Measurements from ENCODE around the gene SLC25A51. TPM values are rescaled to one million over a fixed set of nuclear protein-coding genes. Genes with fewer than 3 reads are reported as not detected.

Gene SLC25A51
- total RNA-seq, 1 donor, result 82.8 TPM

DNA sequence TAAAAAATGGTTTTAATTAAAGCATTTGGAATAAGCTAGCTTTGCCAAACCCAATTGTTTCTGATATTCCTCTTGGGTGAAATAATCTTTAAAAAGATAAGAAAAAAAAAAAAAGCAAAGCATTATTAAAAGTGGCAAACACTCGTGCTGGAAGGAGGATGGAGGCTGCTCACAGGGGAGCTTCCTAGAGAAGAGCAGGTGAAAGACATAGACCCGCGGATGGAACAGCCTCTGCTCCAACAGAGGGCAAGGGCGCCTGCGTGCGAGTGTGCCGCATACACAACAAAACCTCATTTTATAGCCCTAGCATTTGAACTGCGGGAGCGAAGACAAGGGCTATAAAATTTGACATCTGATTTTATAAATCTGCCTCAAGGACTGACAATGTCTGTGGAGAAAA lies 33.4 kb upstream of the SLC25A51 start:
- TF ChIP-seq, protein P1, sequence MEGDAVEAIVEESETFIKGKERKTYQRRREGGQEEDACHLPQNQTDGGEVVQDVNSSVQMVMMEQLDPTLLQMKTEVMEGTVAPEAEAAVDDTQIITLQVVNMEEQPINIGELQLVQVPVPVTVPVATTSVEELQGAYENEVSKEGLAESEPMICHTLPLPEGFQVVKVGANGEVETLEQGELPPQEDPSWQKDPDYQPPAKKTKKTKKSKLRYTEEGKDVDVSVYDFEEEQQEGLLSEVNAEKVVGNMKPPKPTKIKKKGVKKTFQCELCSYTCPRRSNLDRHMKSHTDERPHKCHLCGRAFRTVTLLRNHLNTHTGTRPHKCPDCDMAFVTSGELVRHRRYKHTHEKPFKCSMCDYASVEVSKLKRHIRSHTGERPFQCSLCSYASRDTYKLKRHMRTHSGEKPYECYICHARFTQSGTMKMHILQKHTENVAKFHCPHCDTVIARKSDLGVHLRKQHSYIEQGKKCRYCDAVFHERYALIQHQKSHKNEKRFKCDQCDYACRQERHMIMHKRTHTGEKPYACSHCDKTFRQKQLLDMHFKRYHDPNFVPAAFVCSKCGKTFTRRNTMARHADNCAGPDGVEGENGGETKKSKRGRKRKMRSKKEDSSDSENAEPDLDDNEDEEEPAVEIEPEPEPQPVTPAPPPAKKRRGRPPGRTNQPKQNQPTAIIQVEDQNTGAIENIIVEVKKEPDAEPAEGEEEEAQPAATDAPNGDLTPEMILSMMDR (IDR thresholded peaks at IDR 0.05; ENCODE audit: insufficient read depth, low read length), result no peak
- DNase-seq (ENCODE audit: low read depth), result no peak
- H3K4me3 ChIP-seq (ENCODE audit: low read depth, low read length), result no peak overlapping the region

DNA sequence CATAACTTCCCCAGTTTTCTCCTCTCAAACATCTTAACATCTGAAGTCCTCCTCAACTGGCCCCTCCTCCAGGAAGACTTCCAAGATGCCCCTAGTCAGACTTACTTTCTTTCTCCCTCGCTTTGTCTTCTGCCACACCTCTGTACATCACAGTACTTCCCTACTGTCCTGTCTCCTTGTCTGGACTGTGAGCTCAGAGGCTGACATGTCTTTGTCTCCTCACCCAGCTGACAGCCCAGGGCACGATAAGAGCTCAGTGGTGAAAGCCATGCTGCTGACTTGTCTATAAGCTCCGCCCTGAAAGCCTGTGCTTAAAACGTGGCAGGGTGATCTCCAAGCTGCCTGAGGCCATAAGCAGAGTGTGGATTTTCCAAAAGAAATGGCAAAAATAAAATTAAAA lies 33.0 kb upstream of the SLC25A51 start:
- TF ChIP-seq, protein P1 (IDR thresholded peaks at IDR 0.05; ENCODE audit: insufficient read depth, low read length), result no peak
- H3K4me3 ChIP-seq (ENCODE audit: low read depth, low read length), result no peak overlapping the region
- peak; percentile 76 for DNase-seq (ENCODE audit: low read depth)

DNA sequence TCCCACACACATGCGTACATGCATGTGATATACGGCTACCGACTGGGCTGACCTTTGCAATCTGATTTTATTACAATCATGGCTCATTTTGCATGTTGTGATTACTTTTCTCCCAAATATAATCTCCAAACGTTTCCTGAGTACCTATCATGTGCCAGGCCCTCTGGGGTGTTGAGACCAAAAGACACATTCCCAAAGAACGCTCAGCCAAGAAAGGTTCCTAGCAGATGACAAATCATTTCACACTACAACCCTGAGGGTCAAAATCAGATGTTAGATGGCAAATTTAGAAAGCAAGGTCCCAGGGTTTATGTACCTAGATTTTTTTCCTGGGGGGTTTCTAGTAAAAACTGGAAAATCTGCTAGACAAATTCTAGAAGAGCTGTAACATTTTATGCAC lies 32.4 kb upstream of the SLC25A51 start:
- TF ChIP-seq, protein P1 (IDR thresholded peaks at IDR 0.05; ENCODE audit: insufficient read depth, low read length), result no peak
- H3K4me3 ChIP-seq (ENCODE audit: low read depth, low read length), result no peak overlapping the region
- no peak for DNase-seq (ENCODE audit: low read depth)

DNA sequence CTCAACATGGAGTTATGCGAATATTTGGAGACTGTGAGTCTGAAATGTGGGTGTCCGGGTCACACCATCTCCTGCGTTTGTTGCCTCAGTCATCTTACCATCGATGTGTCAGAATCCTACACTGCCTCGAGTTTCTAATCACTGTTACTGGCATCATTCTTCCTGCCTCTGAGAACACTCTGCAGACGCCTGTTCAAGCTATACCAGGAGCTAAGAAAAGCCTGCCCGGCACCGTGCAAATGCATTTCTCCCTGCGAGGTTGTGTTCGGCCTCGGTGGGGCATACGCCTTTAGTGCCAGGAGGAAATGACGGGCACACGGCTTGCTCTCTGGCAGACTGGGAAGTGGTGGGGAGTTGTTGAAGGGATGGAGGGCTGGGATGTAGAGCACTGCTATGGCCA lies 31.2 kb upstream of the SLC25A51 start:
- no peak overlapping the region for H3K4me3 ChIP-seq (ENCODE audit: low read depth, low read length)
- TF ChIP-seq, protein P1 (IDR thresholded peaks at IDR 0.05; ENCODE audit: insufficient read depth, low read length), result no peak
- DNase-seq (ENCODE audit: low read depth), result no peak

DNA sequence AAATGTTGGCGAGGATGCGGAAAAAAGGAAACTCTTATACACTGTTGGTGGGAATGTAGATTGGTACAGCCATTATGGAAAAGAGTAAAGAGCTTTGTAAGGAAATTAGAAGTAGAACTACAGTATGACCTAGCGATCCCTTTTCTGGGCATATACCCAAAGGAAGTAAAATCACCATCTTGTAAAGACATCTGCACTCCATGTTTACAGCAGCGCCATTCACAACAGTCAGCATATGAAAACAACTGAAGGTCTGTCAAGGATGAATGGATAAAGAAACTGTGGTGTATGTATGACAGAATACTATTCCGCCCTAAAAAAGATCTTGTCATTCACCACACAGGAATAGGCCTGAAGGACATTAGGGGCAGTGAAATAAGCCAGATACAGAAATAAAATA lies 27.7 kb upstream of the SLC25A51 start:
- TF ChIP-seq, protein P1 (IDR thresholded peaks at IDR 0.05; ENCODE audit: insufficient read depth, low read length), result no peak
- no peak overlapping the region for H3K4me3 ChIP-seq (ENCODE audit: low read depth, low read length)
- no peak for DNase-seq (ENCODE audit: low read depth)

DNA sequence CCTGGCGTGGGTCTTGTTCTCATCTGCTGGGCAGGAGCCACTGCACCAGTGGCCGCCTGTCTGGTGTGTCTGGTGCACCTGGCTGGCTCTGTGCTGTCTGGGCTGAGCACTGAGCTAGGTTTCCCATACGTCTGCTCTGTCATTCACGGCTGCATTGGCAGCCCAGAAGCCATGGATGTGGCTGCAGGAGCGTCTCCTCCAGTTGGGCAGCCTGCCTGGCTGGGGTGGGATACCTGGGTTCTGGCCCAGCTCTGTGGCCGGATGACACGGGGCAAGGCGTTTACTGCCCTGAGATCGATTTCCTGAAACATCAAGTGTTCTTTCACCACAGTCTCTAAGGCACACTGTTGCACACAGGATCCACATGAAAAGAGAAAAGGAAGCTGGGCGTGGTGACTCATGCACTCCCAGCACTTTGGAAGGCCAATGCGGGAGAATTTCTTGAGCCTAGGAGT lies 25.5 kb upstream of the SLC25A51 start:
- DNase-seq (ENCODE audit: low read depth), result peak; percentile 64
- TF ChIP-seq, protein P1 (IDR thresholded peaks at IDR 0.05; ENCODE audit: insufficient read depth, low read length), result no peak
- no peak overlapping the region for H3K4me3 ChIP-seq (ENCODE audit: low read depth, low read length)
